Iris pigment epithelial cell (primary cell): ENCODE measurements around the gene CCL22.
A peak's percentile ranks its signal among the peaks of the same experiment; 100 is the strongest.
"Not testable (repeated sequence)": the region's sequence is repeated elsewhere in the genome, so short reads cannot be mapped to it uniquely, and the experiment has no call there.

ENCODE experiments used
- DNase-seq: peaks from one replicate; pipeline ENCODE4 v3.0.0-alpha.2; 2011; ENCODE audit warnings: low read depth

CCL22 gene, protein sequence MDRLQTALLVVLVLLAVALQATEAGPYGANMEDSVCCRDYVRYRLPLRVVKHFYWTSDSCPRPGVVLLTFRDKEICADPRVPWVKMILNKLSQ

GRCh38 chr16:57358527-57359095 is at the start of gene CCL22:
CCL22 (plus strand) TSS chr16:57358783; CDS start chr16:57358817, 34 bp downstream.
- DNase-seq, result no peak

DNA sequence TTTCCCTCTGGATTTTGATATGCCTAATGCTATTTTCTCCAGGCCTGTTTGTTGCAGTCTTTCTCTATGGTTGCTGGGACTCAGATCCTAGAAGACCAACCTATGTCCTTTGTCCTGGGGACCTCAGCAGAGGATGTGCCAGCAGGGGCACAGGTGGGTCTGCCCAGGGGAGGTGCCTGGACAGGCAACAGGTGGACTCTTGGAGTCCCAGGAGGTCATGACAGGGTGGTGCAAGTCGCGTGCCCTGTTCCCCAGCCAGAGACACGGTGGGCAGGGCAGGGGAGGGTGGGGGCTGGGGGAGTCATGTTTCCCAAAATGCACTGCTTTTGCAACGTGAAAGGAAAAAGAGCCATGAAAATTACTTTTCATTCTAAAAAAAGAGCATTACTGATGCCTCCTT is 47.8 kb upstream of the CCL22 start:
- no peak for DNase-seq

- DNase-seq, result no peak
Observed at GRCh38 chr16:57313509-57313908, 45.1 kb upstream of the CCL22 start.

GRCh38 chr16:57314161-57314785 is 44.3 kb upstream of the CCL22 start:
- no peak for DNase-seq

DNA sequence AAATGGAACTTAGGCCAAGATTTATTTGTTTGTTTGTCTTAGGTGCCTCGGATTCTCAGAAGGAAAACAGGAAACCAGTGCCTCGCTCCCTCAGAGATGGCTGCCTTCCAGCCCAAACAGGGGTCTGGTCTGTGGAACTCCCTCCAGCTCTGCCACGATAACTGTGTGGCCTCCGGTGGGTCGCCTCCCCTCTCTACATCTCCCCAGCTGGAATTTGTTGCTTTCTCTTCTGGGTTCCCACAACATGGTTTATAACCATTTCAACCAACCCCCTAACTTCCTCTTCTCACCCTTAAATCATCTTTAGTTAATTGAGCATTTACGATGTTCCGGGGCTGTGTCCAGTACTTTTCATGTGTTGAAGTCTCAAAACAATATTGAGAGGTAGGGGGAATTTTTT is 43.2 kb upstream of the CCL22 start:
- DNase-seq, result no peak

DNA sequence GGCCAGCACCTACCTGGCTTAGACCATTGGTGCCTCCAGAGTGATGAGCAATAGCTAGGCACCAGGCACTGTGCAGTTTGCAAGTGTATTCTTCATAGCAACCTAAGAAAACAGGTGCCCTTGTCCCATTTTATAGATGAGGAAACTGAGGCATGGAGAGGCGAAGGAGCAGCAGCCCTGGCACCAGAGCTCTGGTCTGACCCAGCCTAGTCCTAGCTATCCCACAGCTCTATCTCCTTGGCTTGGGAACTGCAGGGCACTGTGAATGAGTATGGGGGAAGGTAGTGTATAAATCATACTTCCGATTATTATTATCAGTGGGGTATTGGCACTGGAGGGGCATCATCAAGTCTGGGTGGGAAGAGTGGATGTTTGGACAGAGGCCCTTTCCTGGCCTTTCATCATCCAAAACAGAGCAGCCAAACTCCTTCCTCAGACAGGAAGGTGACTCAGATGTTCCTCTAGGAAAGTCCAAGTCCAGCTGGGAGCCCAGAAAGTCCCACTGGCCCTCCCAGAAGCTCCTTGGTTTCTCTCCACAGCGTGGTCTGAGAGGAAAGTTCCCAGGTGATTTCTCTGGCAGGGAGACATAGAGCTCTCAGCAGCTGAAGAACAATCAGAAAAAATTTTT is 42.1 kb upstream of the CCL22 start:
- DNase-seq, result peak; percentile 63

DNA sequence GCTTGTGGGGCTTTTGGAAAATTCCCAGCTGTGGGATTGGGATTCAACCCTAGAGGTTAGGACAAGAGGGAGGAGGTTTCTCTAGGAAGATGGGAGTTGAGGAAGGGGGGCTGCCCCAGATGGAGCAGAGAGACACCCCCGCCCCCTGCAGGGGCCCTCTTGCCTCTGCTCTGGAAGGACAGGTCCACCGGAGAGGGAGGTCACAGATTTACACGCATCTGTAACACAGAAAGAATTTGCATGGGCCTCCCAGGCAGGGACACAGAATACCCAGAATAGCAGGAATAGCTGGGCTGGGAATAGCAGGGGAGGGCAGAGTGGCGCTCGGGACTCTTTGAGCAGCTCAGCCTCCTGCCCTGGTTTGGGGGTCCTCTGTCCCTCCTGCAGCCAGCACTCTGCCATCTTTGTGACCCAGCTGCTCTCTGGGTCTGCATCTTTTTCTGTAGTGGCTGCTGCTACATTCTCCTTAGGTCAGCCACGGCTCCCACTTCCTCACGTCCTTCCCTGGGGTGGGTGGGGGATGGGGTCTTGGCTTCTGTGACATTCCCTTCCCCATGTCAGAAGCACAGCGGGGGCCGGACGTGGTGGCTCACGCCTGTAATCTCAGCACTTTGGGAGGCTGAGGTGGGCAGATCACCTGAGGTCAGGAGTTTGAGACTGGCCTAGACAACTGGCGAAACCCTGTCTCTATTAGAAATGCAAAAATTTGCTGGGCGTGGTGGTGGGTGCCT is 40.2 kb upstream of the CCL22 start:
- peak; percentile 11 for DNase-seq

GRCh38 chr16:57319646-57320045 is 38.9 kb upstream of the CCL22 start:
- DNase-seq, result no peak

- no peak for DNase-seq
Observed at GRCh38 chr16:57324749-57325148, 33.8 kb upstream of the CCL22 start.

GRCh38 chr16:57325458-57325857 is 33.1 kb upstream of the CCL22 start:
- DNase-seq, result no peak

DNA sequence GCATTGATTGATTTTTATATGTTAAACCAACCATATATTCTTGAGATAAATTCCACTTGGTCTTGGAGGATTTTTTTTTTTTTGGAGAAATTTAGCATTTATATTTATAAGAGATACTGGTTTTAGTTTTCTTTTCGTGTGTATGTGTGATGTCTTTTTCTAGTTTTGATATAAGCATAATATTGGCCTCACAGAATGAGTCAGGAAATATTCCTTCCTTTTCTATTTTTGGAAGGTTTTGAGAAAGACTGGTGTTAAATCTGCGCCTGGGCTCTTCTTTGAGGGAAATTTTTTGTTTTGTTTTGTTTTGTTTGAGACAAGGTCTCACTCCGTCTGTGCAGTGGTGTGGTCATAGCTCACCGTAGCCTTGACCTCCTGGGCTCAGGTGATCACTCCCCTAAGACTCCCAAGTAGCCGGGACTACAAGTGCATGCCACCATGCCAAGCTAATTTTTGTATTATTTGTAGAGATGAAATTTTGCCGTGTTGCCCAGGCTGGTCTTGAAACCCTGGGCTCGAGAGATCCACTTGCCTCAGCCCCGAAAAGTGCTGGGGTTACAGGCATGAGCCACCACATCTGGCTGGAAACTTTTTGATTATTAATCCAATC is 28.8 kb upstream of the CCL22 start:
- DNase-seq, result no peak

DNA sequence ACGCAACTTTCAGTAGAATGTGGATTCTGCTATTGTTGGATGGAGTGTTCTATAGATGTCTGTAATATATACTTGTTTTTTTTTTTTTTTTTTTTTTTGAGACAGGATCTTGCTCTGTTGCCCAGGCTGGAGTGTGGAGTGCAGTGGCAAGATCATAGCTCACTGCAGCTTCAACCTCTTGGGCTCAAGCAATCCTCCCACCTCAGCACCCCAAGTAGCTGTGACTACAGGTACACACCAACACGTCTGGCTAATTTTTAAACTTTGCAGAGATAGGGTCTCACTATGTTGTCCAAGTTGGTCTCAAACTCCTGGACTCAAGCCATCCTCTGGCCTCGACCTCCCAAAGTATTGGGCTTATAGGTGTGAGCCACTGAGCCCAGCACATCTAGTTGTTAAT is 27.2 kb upstream of the CCL22 start:
- DNase-seq, result no peak

GRCh38 chr16:57333402-57333801 is 25.2 kb upstream of the CCL22 start:
- no peak for DNase-seq

- no peak for DNase-seq
Observed at GRCh38 chr16:57335366-57335765, 23.2 kb upstream of the CCL22 start.

GRCh38 chr16:57341062-57341440 is 17.5 kb upstream of the CCL22 start:
- no peak for DNase-seq

- DNase-seq, result peak; percentile 94
Observed at GRCh38 chr16:57341441-57342303, 16.9 kb upstream of the CCL22 start.

GRCh38 chr16:57342606-57343005 is 16.0 kb upstream of the CCL22 start:
- not testable (repeated sequence) for DNase-seq

- DNase-seq, result no peak
Observed at GRCh38 chr16:57343221-57343620, 15.4 kb upstream of the CCL22 start.

DNA sequence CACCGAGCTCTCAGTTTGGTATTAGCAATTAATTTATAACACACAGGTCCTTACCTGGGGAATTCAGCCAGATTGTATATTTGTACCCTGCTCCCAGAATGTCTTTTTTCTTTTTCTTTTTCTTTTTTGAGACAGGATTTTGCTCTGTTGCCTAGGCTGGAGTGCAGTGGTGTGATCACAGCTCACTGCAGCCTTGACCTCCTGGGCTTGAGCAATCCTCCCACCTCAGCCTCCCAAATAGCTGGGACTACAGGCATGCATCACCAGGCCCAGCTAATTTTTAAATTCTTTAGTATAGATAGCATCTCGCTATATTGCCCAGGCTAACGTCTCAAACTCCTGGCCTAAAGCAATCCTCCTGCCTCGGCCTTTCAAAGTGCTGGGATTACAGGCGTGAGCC is 14.5 kb upstream of the CCL22 start:
- DNase-seq, result not testable (repeated sequence)

DNA sequence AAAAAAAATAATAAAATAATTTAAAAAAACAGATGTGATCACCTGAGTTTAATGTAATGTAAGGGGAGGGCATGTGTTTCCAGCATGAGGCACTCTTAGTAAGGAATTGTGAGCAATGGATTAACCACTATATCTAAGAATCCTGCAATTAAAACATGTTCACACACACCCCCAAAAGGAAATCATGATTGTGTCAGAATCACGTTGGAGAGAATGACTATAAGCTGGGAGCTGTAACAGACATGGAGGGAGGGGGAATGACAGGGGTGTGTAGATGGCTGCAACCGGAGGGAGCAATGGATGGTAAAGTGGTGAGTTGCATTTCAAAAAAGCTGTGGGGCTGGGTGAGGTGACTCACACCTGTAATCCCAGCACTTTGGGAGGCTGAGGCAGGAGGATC is 13.6 kb upstream of the CCL22 start:
- DNase-seq, result no peak

GRCh38 chr16:57345666-57346204 is 12.8 kb upstream of the CCL22 start:
- no peak for DNase-seq
